GM18517 (cell line): ENCODE data around the gene COL11A2.

Experiments used
- ATAC-seq: cut with Tn5 transposase; IDR thresholded peaks from one replicate; pipeline ENCODE4 v1.9.1; 2021; ENCODE audit warnings: mild to moderate bottlenecking, moderate library complexity; ENCODE audit not compliant: unreplicated experiment

COL11A2 gene

GRCh38 chr6:33120001-33120400 is 72.3 kb downstream of the COL11A2 start:
- no peak for ATAC-seq

GRCh38 chr6:33118525-33119123 is 73.6 kb downstream of the COL11A2 start:
- no peak for ATAC-seq

- ATAC-seq = no peak
These were observed 74.4 kb downstream of the COL11A2 start for GRCh38 chr6:33117811-33118277.

- ATAC-seq = no peak
These were observed 75.2 kb downstream of the COL11A2 start for GRCh38 chr6:33116841-33117711.

- no peak for ATAC-seq
These were observed 75.8 kb downstream of the COL11A2 start for GRCh38 chr6:33116417-33116816.

- ATAC-seq = no peak
These were observed 77.9 kb downstream of the COL11A2 start for GRCh38 chr6:33114406-33114805.

GRCh38 chr6:33113755-33114154 is 78.5 kb downstream of the COL11A2 start:
- ATAC-seq = no peak
